ENCODE results near the gene VPS41. TPM values are rescaled to one million over a fixed set of nuclear protein-coding genes. Genes with fewer than 3 reads are reported as not detected.

The VPS41 gene
- total and polyA plus RNA-seq, 4 donors = 9.2 to 24.1 (median 16.1) TPM

- Histone ChIP-seq H3K27me3 (ENCODE audit: control insufficient read depth in 4 of 4, insufficient read depth in 4 of 4, low read length in 3 of 4) (no peaks in the 10 kb centered on the region), H3K4me3 (ENCODE audit: low read depth in 1 of 3, low read length in 3 of 3) (no peak overlapping the region), H3K36me3 (ENCODE audit: control insufficient read depth in 4 of 4, insufficient read depth in 3 of 4, low read depth in 1 of 4, low read length in 3 of 4) (no peaks in the 10 kb centered on the region), H3K4me1 (ENCODE audit: control insufficient read depth in 4 of 4, insufficient read depth in 4 of 4, low read length in 3 of 4) (no peaks in the 10 kb centered on the region), H3K9me3 (ENCODE audit: control insufficient read depth in 4 of 4, low read length in 3 of 4) (no peaks in the 10 kb centered on the region), H3K9ac (ENCODE audit: low read depth in 1 of 2, low read length in 2 of 2) (no peak overlapping the region), H3K27ac (ENCODE audit: low read depth in 1 of 2, low read length in 2 of 2) (no peak overlapping the region)
- no peak for TF ChIP-seq TAF1 (conservative IDR thresholded peaks at IDR 0.05)
- TF ChIP-seq ATF3 (IDR thresholded peaks at IDR 0.05) = no peak
- no peak for TF ChIP-seq MAX (IDR thresholded peaks at IDR 0.05)
- TF ChIP-seq ZBTB33 (IDR thresholded peaks at IDR 0.05) = no peak
- TF ChIP-seq RAD21 (IDR thresholded peaks at IDR 0.05) = no peak
- no peak for TF ChIP-seq GABPA (IDR thresholded peaks at IDR 0.05 in 1 of 2, conservative IDR thresholded peaks at IDR 0.05 in 1 of 2)
- TF ChIP-seq HNF4G (IDR thresholded peaks at IDR 0.05) = no peak
- WGBS = 87% methylated on average over 5 of the region's 5 CpGs
- DNase-seq (ENCODE audit: low spot score) = no peak
These were observed 69.1 kb downstream of the VPS41 start for GRCh38 chr7:38839851-38840250.

- H3K27ac ChIP-seq (ENCODE audit: low read depth in 1 of 2, low read length in 2 of 2) = no peak overlapping the region
- TF ChIP-seq JUND (IDR thresholded peaks at IDR 0.05) (no peak), SP1 (IDR thresholded peaks at IDR 0.05) (no peak), HNF4A (conservative IDR thresholded peaks at IDR 0.05) (no peak), TAF1 (conservative IDR thresholded peaks at IDR 0.05) (no peak)
- no peak overlapping the region for H3K9ac ChIP-seq (ENCODE audit: low read depth in 1 of 2, low read length in 2 of 2)
- WGBS = 96% methylated on average over 6 of the region's 6 CpGs
- no peak overlapping the region for H3K4me3 ChIP-seq (ENCODE audit: low read depth in 1 of 3, low read length in 3 of 3)
- H3K36me3 ChIP-seq (ENCODE audit: control insufficient read depth in 4 of 4, insufficient read depth in 3 of 4, low read depth in 1 of 4, low read length in 3 of 4) = no peaks in the 10 kb centered on the region
- no peaks in the 10 kb centered on the region for H3K27me3 ChIP-seq (ENCODE audit: control insufficient read depth in 4 of 4, insufficient read depth in 4 of 4, low read length in 3 of 4)
- H3K9me3 ChIP-seq (ENCODE audit: control insufficient read depth in 4 of 4, low read length in 3 of 4) = no peaks in the 10 kb centered on the region
- no peak for DNase-seq (ENCODE audit: low spot score)
- no peaks in the 10 kb centered on the region for H3K4me1 ChIP-seq (ENCODE audit: control insufficient read depth in 4 of 4, insufficient read depth in 4 of 4, low read length in 3 of 4)
These were observed 70.1 kb downstream of the VPS41 start for GRCh38 chr7:38838725-38839385.

- Histone ChIP-seq H3K9me3 (ENCODE audit: control insufficient read depth in 4 of 4, low read length in 3 of 4) (no peaks in the 10 kb centered on the region), H3K9ac (ENCODE audit: low read depth in 1 of 2, low read length in 2 of 2) (no peak overlapping the region), H3K4me3 (ENCODE audit: low read depth in 1 of 3, low read length in 3 of 3) (no peak overlapping the region), H3K4me1 (ENCODE audit: control insufficient read depth in 4 of 4, insufficient read depth in 4 of 4, low read length in 3 of 4) (peaks cover 0 to 2% (median 0%) of the 10 kb centered on the region in 4 donors), H3K27ac (ENCODE audit: low read depth in 1 of 2, low read length in 2 of 2) (no peak overlapping the region), H3K36me3 (ENCODE audit: control insufficient read depth in 4 of 4, insufficient read depth in 3 of 4, low read depth in 1 of 4, low read length in 3 of 4) (no peaks in the 10 kb centered on the region), H3K27me3 (ENCODE audit: control insufficient read depth in 4 of 4, insufficient read depth in 4 of 4, low read length in 3 of 4) (no peaks in the 10 kb centered on the region)
- TF ChIP-seq RAD21 (IDR thresholded peaks at IDR 0.05) (no peak), JUND (IDR thresholded peaks at IDR 0.05) (no peak), YY1 (IDR thresholded peaks at IDR 0.05) (no peak), TAF1 (conservative IDR thresholded peaks at IDR 0.05) (no peak), ZBTB33 (IDR thresholded peaks at IDR 0.05) (no peak), ATF3 (IDR thresholded peaks at IDR 0.05) (no peak), GABPA (IDR thresholded peaks at IDR 0.05 in 1 of 2, conservative IDR thresholded peaks at IDR 0.05 in 1 of 2) (no peak), EGR1 (IDR thresholded peaks at IDR 0.05; ENCODE audit: low read depth in 2 of 2) (no peak)
- WGBS = 93% methylated on average over 3 of the region's 3 CpGs
- DNase-seq (ENCODE audit: low spot score) = no peak
These were observed 74.6 kb downstream of the VPS41 start for GRCh38 chr7:38834357-38834756.

Measured in liver (tissue), 9 donors.